ENCODE measurements around the gene SLC10A7. TPM values are rescaled to one million over a fixed set of nuclear protein-coding genes. Genes with fewer than 3 reads are reported as not detected.
"Not testable (repeated sequence)": the region's sequence is repeated elsewhere in the genome, so short reads cannot be mapped to it uniquely, and the experiment has no call there.

SLC10A7 gene
- total RNA-seq, 1 experiment from 2014 or later: 3.9 TPM

- Mint-ChIP-seq H3K36me3 (ENCODE audit: insufficient read depth in 1 of 3, low read depth in 3 of 3) (peaks cover 0 to 11% (median 0%) of the 10 kb centered on the region in 3 experiments; a peak in 4 of 7 replicates), H3K9me3 (peaks cover 6 to 14% of the 10 kb centered on the region in 2 experiments; a peak in 3 of 5 replicates), H3K27ac (no peak overlapping the region), H3K4me3 (no peak overlapping the region), H3K4me1 (no peaks in the 10 kb centered on the region), H3K27me3 (ENCODE audit: low read depth) (no peaks in the 10 kb centered on the region)
- Histone ChIP-seq H3K4me2 (ENCODE audit: insufficient read depth, insufficient read length, low read length) (no peak overlapping the region), H3K79me2 (ENCODE audit: insufficient read depth, low read length) (no peaks in the 10 kb centered on the region), H2BK12ac (ENCODE audit: insufficient read length, low read depth, low read length) (no peak overlapping the region), H2BK120ac (ENCODE audit: low read depth, low read length, poor library complexity, severe bottlenecking) (no peak overlapping the region), H3K23ac (ENCODE audit: insufficient read length, low read depth, low read length) (no peak overlapping the region), H4K8ac (replicated peaks; ENCODE audit: insufficient read length, low read depth, low read length) (no peak overlapping the region), H2BK5ac (ENCODE audit: insufficient read length, low read length) (no peak overlapping the region), H3K18ac (ENCODE audit: insufficient read length, low read depth, low read length) (no peak overlapping the region), H3K56ac (ENCODE audit: insufficient read length, low read depth, low read length) (no peak overlapping the region), H3K27me3 (ENCODE audit: insufficient read depth, low read length) (no peaks in the 10 kb centered on the region), H3K79me1 (ENCODE audit: insufficient read depth, low read depth, low read length, poor library complexity, severe bottlenecking) (no peaks in the 10 kb centered on the region), H3K27ac (ENCODE audit: insufficient read length, low read depth, low read length) (no peak overlapping the region), H4K20me1 (ENCODE audit: control insufficient read depth, insufficient read depth, insufficient read length) (no peaks in the 10 kb centered on the region), H2BK15ac (ENCODE audit: low read depth, low read length) (no peak overlapping the region), H3K14ac (ENCODE audit: insufficient read depth, low read length) (no peak overlapping the region), H2AFZ (ENCODE audit: low read length) (no peak overlapping the region), H4K5ac (ENCODE audit: insufficient read length, low read depth, low read length) (no peak overlapping the region), H2AK5ac (ENCODE audit: insufficient read length, low read length) (no peak overlapping the region), H4K91ac (ENCODE audit: insufficient read length, low read depth, low read length) (no peak overlapping the region), H3K4ac (ENCODE audit: low read depth, low read length) (no peak overlapping the region), H3K9me3 (ENCODE audit: control insufficient read depth, low read depth, low read length) (no peaks in the 10 kb centered on the region), H3K9ac (ENCODE audit: extremely low read depth, insufficient read length, low read length) (no peak overlapping the region), H3T11ph (ENCODE audit: low read length) (no peak overlapping the region), H3K23me2 (ENCODE audit: insufficient read length, low read depth, low read length, poor library complexity, severe bottlenecking) (no peaks in the 10 kb centered on the region), H3K4me1 (ENCODE audit: insufficient read depth, low read length) (no peaks in the 10 kb centered on the region), H2BK20ac (ENCODE audit: low read depth, low read length, poor library complexity, severe bottlenecking) (no peak overlapping the region)
- DNase-seq: no peak
- TF ChIP-seq, protein P1, sequence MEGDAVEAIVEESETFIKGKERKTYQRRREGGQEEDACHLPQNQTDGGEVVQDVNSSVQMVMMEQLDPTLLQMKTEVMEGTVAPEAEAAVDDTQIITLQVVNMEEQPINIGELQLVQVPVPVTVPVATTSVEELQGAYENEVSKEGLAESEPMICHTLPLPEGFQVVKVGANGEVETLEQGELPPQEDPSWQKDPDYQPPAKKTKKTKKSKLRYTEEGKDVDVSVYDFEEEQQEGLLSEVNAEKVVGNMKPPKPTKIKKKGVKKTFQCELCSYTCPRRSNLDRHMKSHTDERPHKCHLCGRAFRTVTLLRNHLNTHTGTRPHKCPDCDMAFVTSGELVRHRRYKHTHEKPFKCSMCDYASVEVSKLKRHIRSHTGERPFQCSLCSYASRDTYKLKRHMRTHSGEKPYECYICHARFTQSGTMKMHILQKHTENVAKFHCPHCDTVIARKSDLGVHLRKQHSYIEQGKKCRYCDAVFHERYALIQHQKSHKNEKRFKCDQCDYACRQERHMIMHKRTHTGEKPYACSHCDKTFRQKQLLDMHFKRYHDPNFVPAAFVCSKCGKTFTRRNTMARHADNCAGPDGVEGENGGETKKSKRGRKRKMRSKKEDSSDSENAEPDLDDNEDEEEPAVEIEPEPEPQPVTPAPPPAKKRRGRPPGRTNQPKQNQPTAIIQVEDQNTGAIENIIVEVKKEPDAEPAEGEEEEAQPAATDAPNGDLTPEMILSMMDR (conservative IDR thresholded peaks at IDR 0.05): no peak
Measured at GRCh38 chr4:146359771-146360170, 162.0 kb downstream of the SLC10A7 start.

- H3K56ac ChIP-seq (ENCODE audit: insufficient read length, low read depth, low read length); H2BK20ac ChIP-seq (ENCODE audit: low read depth, low read length, poor library complexity, severe bottlenecking); H3K4me2 ChIP-seq (ENCODE audit: insufficient read depth, insufficient read length, low read length): not testable (repeated sequence)
Measured at GRCh38 chr4:146350114-146350513, 171.6 kb downstream of the SLC10A7 start.

More at GRCh38 chr4:146350114-146350513, 171.6 kb downstream of the SLC10A7 start:
- not testable (repeated sequence) for H3K27ac ChIP-seq (ENCODE audit: insufficient read length, low read depth, low read length); H3K18ac ChIP-seq (ENCODE audit: insufficient read length, low read depth, low read length); H3K27me3 Mint-ChIP-seq (ENCODE audit: low read depth); H4K91ac ChIP-seq (ENCODE audit: insufficient read length, low read depth, low read length); H3K79me2 ChIP-seq (ENCODE audit: insufficient read depth, low read length); H3T11ph ChIP-seq (ENCODE audit: low read length); H3K36me3 Mint-ChIP-seq (ENCODE audit: insufficient read depth in 1 of 3, low read depth in 3 of 3); H3K23ac ChIP-seq (ENCODE audit: insufficient read length, low read depth, low read length); H2AK5ac ChIP-seq (ENCODE audit: insufficient read length, low read length); H4K8ac ChIP-seq (replicated peaks; ENCODE audit: insufficient read length, low read depth, low read length); H3K79me1 ChIP-seq (ENCODE audit: insufficient read depth, low read depth, low read length, poor library complexity, severe bottlenecking); H2BK12ac ChIP-seq (ENCODE audit: insufficient read length, low read depth, low read length); DNase-seq; H2BK5ac ChIP-seq (ENCODE audit: insufficient read length, low read length); H3K9me3 Mint-ChIP-seq; H4K20me1 ChIP-seq (ENCODE audit: control insufficient read depth, insufficient read depth, insufficient read length); H3K4me1 Mint-ChIP-seq; H3K9me3 ChIP-seq (ENCODE audit: control insufficient read depth, low read depth, low read length); H2BK15ac ChIP-seq (ENCODE audit: low read depth, low read length); H3K4ac ChIP-seq (ENCODE audit: low read depth, low read length); H3K9ac ChIP-seq (ENCODE audit: extremely low read depth, insufficient read length, low read length); H2AFZ ChIP-seq (ENCODE audit: low read length); H3K23me2 ChIP-seq (ENCODE audit: insufficient read length, low read depth, low read length, poor library complexity, severe bottlenecking); H2BK120ac ChIP-seq (ENCODE audit: low read depth, low read length, poor library complexity, severe bottlenecking); H3K4me1 ChIP-seq (ENCODE audit: insufficient read depth, low read length); H3K27me3 ChIP-seq (ENCODE audit: insufficient read depth, low read length)
- Mint-ChIP-seq H3K4me3 (peak overlapping the region; percentile 69 to 77), H3K27ac (peak overlapping the region in 2 of 3 experiments; percentile 77 to 86; a peak in 3 of 7 replicates)
- Histone ChIP-seq H3K14ac (ENCODE audit: insufficient read depth, low read length) (peak overlapping the region; percentile 68; the same call in 1 of the 2 replicates), H4K5ac (ENCODE audit: insufficient read length, low read depth, low read length) (peak overlapping the region; percentile 90)
- no CpG with 5 or more reads among the region's 26 CpGs for WGBS (ENCODE audit: extremely low coverage, insufficient read length, low lambda C conversion rate)
